ENCODE results near the gene MAPK6.

MAPK6 gene

GRCh38 chr15:52030010-52030409 lies 11.0 kb downstream of the MAPK6 start:
- TF ChIP-seq CTCF (IDR thresholded peaks at IDR 0.05; ENCODE audit: low read depth, low read length, missing control alignments) = no peak
- Histone ChIP-seq H3K4me3 (ENCODE audit: low read depth, low read length) (no peak overlapping the region), H3K27ac (no peak overlapping the region), H3K36me3 (replicated peaks) (peaks cover 2% of the 10 kb centered on the region), H3K27me3 (replicated peaks) (no peaks in the 10 kb centered on the region)
- in situ Hi-C loops (cut with HindIII; ENCODE audit: low pct_ligation_motif_present, low sequenced_read_pairs) = no loop called here
- DNase-seq = no peak

GRCh38 chr15:52031556-52031955 lies 12.5 kb downstream of the MAPK6 start:
- in situ Hi-C loops (cut with HindIII; ENCODE audit: low pct_ligation_motif_present, low sequenced_read_pairs) = no loop called here
- peaks cover 2% of the 10 kb centered on the region for H3K36me3 ChIP-seq (replicated peaks)
- DNase-seq = no peak
- no peak for TF ChIP-seq CTCF (IDR thresholded peaks at IDR 0.05; ENCODE audit: low read depth, low read length, missing control alignments)
- H3K27ac ChIP-seq = no peak overlapping the region
- no peak overlapping the region for H3K4me3 ChIP-seq (ENCODE audit: low read depth, low read length)
- H3K27me3 ChIP-seq (replicated peaks) = no peaks in the 10 kb centered on the region

GRCh38 chr15:52037889-52038505 lies 19.0 kb downstream of the MAPK6 start:
- no peaks in the 10 kb centered on the region for H3K27me3 ChIP-seq (replicated peaks)
- no peak overlapping the region for H3K4me3 ChIP-seq (ENCODE audit: low read depth, low read length)
- in situ Hi-C loops (cut with HindIII; ENCODE audit: low pct_ligation_motif_present, low sequenced_read_pairs) = no loop called here
- peaks cover 2% of the 10 kb centered on the region for H3K36me3 ChIP-seq (replicated peaks)
- no peak for DNase-seq
- no peak for TF ChIP-seq CTCF (IDR thresholded peaks at IDR 0.05; ENCODE audit: low read depth, low read length, missing control alignments)
- H3K27ac ChIP-seq = no peak overlapping the region

GRCh38 chr15:52039925-52040781 lies 21.1 kb downstream of the MAPK6 start:
- no peak overlapping the region for H3K4me3 ChIP-seq (ENCODE audit: low read depth, low read length)
- no peaks in the 10 kb centered on the region for H3K27me3 ChIP-seq (replicated peaks)
- H3K27ac ChIP-seq = no peak overlapping the region
- H3K36me3 ChIP-seq (replicated peaks) = no peaks in the 10 kb centered on the region
- no peak for TF ChIP-seq CTCF (IDR thresholded peaks at IDR 0.05; ENCODE audit: low read depth, low read length, missing control alignments)
- no peak for DNase-seq
- in situ Hi-C loops (cut with HindIII; ENCODE audit: low pct_ligation_motif_present, low sequenced_read_pairs) = no loop called here

GRCh38 chr15:52042051-52042851 lies 23.2 kb downstream of the MAPK6 start:
- Histone ChIP-seq H3K36me3 (replicated peaks) (peaks cover 9% of the 10 kb centered on the region), H3K27me3 (replicated peaks) (no peaks in the 10 kb centered on the region), H3K4me3 (ENCODE audit: low read depth, low read length) (no peak overlapping the region), H3K27ac (no peak overlapping the region)
- no peak for DNase-seq
- in situ Hi-C loops (cut with HindIII; ENCODE audit: low pct_ligation_motif_present, low sequenced_read_pairs) = no loop called here
- TF ChIP-seq CTCF (IDR thresholded peaks at IDR 0.05; ENCODE audit: low read depth, low read length, missing control alignments) = no peak
